ENCODE results near the gene BEND2. TPM values are rescaled to one million over a fixed set of nuclear protein-coding genes. Genes with fewer than 3 reads are reported as not detected.

BEND2 gene
- total RNA-seq, 1 experiment from 2014 or later = not detected

GRCh38 chrX:18173494-18174180 lies 47.0 kb downstream of the BEND2 start:
- POLR2A ChIA-PET = no interaction called here
- H3K9me3 Mint-ChIP-seq = no peaks in the 10 kb centered on the region
- TF ChIP-seq ZNF219 (CRISPR knock-in tag; IDR thresholded peaks at IDR 0.05; ENCODE audit: borderline replicate concordance) (no peak), JUN (CRISPR knock-in tag; IDR thresholded peaks at IDR 0.05) (no peak), FOXP1 (CRISPR knock-in tag; IDR thresholded peaks at IDR 0.05; ENCODE audit: borderline replicate concordance) (no peak), ELF4 (CRISPR knock-in tag; IDR thresholded peaks at IDR 0.05; ENCODE audit: low read depth) (no peak), ARID4B (CRISPR knock-in tag; IDR thresholded peaks at IDR 0.05; ENCODE audit: borderline replicate concordance) (no peak), ZMAT4 (CRISPR knock-in tag; IDR thresholded peaks at IDR 0.05) (no peak)
- DNase-seq (ENCODE audit: low spot score) (no peak), ATAC-seq (no peak)
- H3K27me3 Mint-ChIP-seq (ENCODE audit: low read depth) = no peaks in the 10 kb centered on the region
- CTCF ChIA-PET = no interaction called here
- no peak overlapping the region for H3K27ac Mint-ChIP-seq
- no peak overlapping the region for H3K4me3 Mint-ChIP-seq
- H3K36me3 Mint-ChIP-seq = no peaks in the 10 kb centered on the region
- peaks cover 11% of the 10 kb centered on the region for H3K4me1 Mint-ChIP-seq

- peaks cover 11% of the 10 kb centered on the region for H3K4me1 Mint-ChIP-seq
- H3K27me3 Mint-ChIP-seq (ENCODE audit: low read depth) = no peaks in the 10 kb centered on the region
- H3K36me3 Mint-ChIP-seq = no peaks in the 10 kb centered on the region
- DNase-seq (ENCODE audit: low spot score) (no peak), ATAC-seq (no peak)
- ChIA-PET CTCF (no interaction called here), POLR2A (no interaction called here)
- no peaks in the 10 kb centered on the region for H3K9me3 Mint-ChIP-seq
- H3K27ac Mint-ChIP-seq = no peak overlapping the region
- no peak overlapping the region for H3K4me3 Mint-ChIP-seq
- TF ChIP-seq PREB (CRISPR knock-in tag; IDR thresholded peaks at IDR 0.05; ENCODE audit: borderline replicate concordance) = no peak
These were observed 47.7 kb downstream of the BEND2 start for GRCh38 chrX:18172970-18173369.

GRCh38 chrX:18170910-18171309 lies 49.8 kb downstream of the BEND2 start:
- H3K27ac Mint-ChIP-seq = no peak overlapping the region
- DNase-seq (ENCODE audit: low spot score) (no peak), ATAC-seq (no peak)
- ChIA-PET POLR2A (no interaction called here), CTCF (no interaction called here)
- no peak overlapping the region for H3K4me3 Mint-ChIP-seq
- H3K9me3 Mint-ChIP-seq = no peaks in the 10 kb centered on the region
- H3K4me1 Mint-ChIP-seq = peaks cover 9% of the 10 kb centered on the region; the same call in 1 of the 2 replicates
- no peaks in the 10 kb centered on the region for H3K36me3 Mint-ChIP-seq
- H3K27me3 Mint-ChIP-seq (ENCODE audit: low read depth) = no peaks in the 10 kb centered on the region
- TF ChIP-seq ZNF281 (CRISPR knock-in tag; IDR thresholded peaks at IDR 0.05) = no peak
- no peak for TF ChIP-seq ARID4B (CRISPR knock-in tag; IDR thresholded peaks at IDR 0.05; ENCODE audit: borderline replicate concordance)
- no peak for TF ChIP-seq ZNF317 (CRISPR knock-in tag; IDR thresholded peaks at IDR 0.05; ENCODE audit: borderline replicate concordance, low read depth)
- no peak for TF ChIP-seq MAX (CRISPR knock-in tag; IDR thresholded peaks at IDR 0.05)
- no peak for TF ChIP-seq TEAD1 (CRISPR knock-in tag; IDR thresholded peaks at IDR 0.05)
- TF ChIP-seq ZNF416 (CRISPR knock-in tag; IDR thresholded peaks at IDR 0.05) = no peak
- no peak for TF ChIP-seq TEAD4 (CRISPR knock-in tag; IDR thresholded peaks at IDR 0.05)
- no peak for TF ChIP-seq ZNF396 (CRISPR knock-in tag; IDR thresholded peaks at IDR 0.05; ENCODE audit: borderline replicate concordance)
- no peak for TF ChIP-seq E2F4 (CRISPR knock-in tag; IDR thresholded peaks at IDR 0.05; ENCODE audit: borderline replicate concordance, low read depth)
- no peak for TF ChIP-seq GTF2I (CRISPR knock-in tag; conservative IDR thresholded peaks at IDR 0.05)

Data from WTC11 (cell line).